ENCODE data around the gene SMIM20.

SMIM20 gene

GRCh38 chr4:25928379-25929297, 14.6 kb downstream of the SMIM20 start:
- Histone ChIP-seq H3K4me3 (ENCODE audit: low read length) (no peak overlapping the region), H3K4me1 (ENCODE audit: insufficient read depth, low read length) (peaks cover 10% of the 10 kb centered on the region; the same call in 1 of the 2 replicates), H3K9ac (ENCODE audit: low read depth, low read length) (no peak overlapping the region), H3K27ac (ENCODE audit: low read depth, low read length) (no peak overlapping the region), H3K9me3 (ENCODE audit: insufficient read depth, low read depth, low read length) (no peaks in the 10 kb centered on the region), H3K36me3 (ENCODE audit: insufficient read depth, low read length) (peaks cover 18% of the 10 kb centered on the region), H3K27me3 (ENCODE audit: insufficient read depth, low read length) (no peaks in the 10 kb centered on the region)
- WGBS: 97% methylated on average over 6 of the region's 11 CpGs

- Histone ChIP-seq H3K9ac (ENCODE audit: low read depth, low read length) (no peak overlapping the region), H3K9me3 (ENCODE audit: insufficient read depth, low read depth, low read length) (no peaks in the 10 kb centered on the region), H3K36me3 (ENCODE audit: insufficient read depth, low read length) (peaks cover 18% of the 10 kb centered on the region), H3K4me1 (ENCODE audit: insufficient read depth, low read length) (peaks cover 10% of the 10 kb centered on the region; the same call in 1 of the 2 replicates), H3K27ac (ENCODE audit: low read depth, low read length) (no peak overlapping the region), H3K4me3 (ENCODE audit: low read length) (no peak overlapping the region), H3K27me3 (ENCODE audit: insufficient read depth, low read length) (no peaks in the 10 kb centered on the region)
- 96% methylated on average over 7 of the region's 7 CpGs for WGBS
Measured at GRCh38 chr4:25929298-25929686, 15.3 kb downstream of the SMIM20 start.

GRCh38 chr4:25930731-25931354, 16.8 kb downstream of the SMIM20 start:
- Histone ChIP-seq H3K4me3 (ENCODE audit: low read length) (no peak overlapping the region), H3K4me1 (ENCODE audit: insufficient read depth, low read length) (peaks cover 6% of the 10 kb centered on the region; the same call in 1 of the 2 replicates), H3K36me3 (ENCODE audit: insufficient read depth, low read length) (peaks cover 18% of the 10 kb centered on the region), H3K27ac (ENCODE audit: low read depth, low read length) (no peak overlapping the region), H3K9ac (ENCODE audit: low read depth, low read length) (no peak overlapping the region), H3K27me3 (ENCODE audit: insufficient read depth, low read length) (no peaks in the 10 kb centered on the region), H3K9me3 (ENCODE audit: insufficient read depth, low read depth, low read length) (no peaks in the 10 kb centered on the region)
- WGBS: 94% methylated on average over 6 of the region's 6 CpGs

- Histone ChIP-seq H3K9ac (ENCODE audit: low read depth, low read length) (no peak overlapping the region), H3K27ac (ENCODE audit: low read depth, low read length) (no peak overlapping the region)
- WGBS: 96% methylated on average over 2 of the region's 2 CpGs
Measured at GRCh38 chr4:25936696-25937095, 22.7 kb downstream of the SMIM20 start.

GRCh38 chr4:25937801-25938200, 23.8 kb downstream of the SMIM20 start:
- Histone ChIP-seq H3K27me3 (ENCODE audit: insufficient read depth, low read length) (no peaks in the 10 kb centered on the region), H3K27ac (ENCODE audit: low read depth, low read length) (no peak overlapping the region), H3K9me3 (ENCODE audit: insufficient read depth, low read depth, low read length) (no peaks in the 10 kb centered on the region), H3K4me3 (ENCODE audit: low read length) (no peak overlapping the region), H3K36me3 (ENCODE audit: insufficient read depth, low read length) (no peaks in the 10 kb centered on the region), H3K9ac (ENCODE audit: low read depth, low read length) (no peak overlapping the region), H3K4me1 (ENCODE audit: insufficient read depth, low read length) (0 out of 2 replicates have a peak, but pooled peaks cover 3% of the 10 kb centered on the region)
- 93% methylated on average over 1 of the region's 1 CpG for WGBS

More at GRCh38 chr4:25936696-25937095, 22.7 kb downstream of the SMIM20 start:
- H3K4me3 ChIP-seq (ENCODE audit: low read length): no peak overlapping the region
- H3K27me3 ChIP-seq (ENCODE audit: insufficient read depth, low read length): no peaks in the 10 kb centered on the region
- H3K9me3 ChIP-seq (ENCODE audit: insufficient read depth, low read depth, low read length): no peaks in the 10 kb centered on the region
- 0 out of 2 replicates have a peak, but pooled peaks cover 3% of the 10 kb centered on the region for H3K4me1 ChIP-seq (ENCODE audit: insufficient read depth, low read length)
- H3K36me3 ChIP-seq (ENCODE audit: insufficient read depth, low read length): no peaks in the 10 kb centered on the region

- 95% methylated on average over 6 of the region's 6 CpGs for WGBS
- Histone ChIP-seq H3K9me3 (ENCODE audit: insufficient read depth, low read depth, low read length) (no peaks in the 10 kb centered on the region), H3K9ac (ENCODE audit: low read depth, low read length) (no peak overlapping the region), H3K27ac (ENCODE audit: low read depth, low read length) (no peak overlapping the region), H3K4me3 (ENCODE audit: low read length) (no peak overlapping the region), H3K36me3 (ENCODE audit: insufficient read depth, low read length) (no peaks in the 10 kb centered on the region), H3K27me3 (ENCODE audit: insufficient read depth, low read length) (no peaks in the 10 kb centered on the region), H3K4me1 (ENCODE audit: insufficient read depth, low read length) (0 out of 2 replicates have a peak, but pooled peaks cover 3% of the 10 kb centered on the region)
Measured at GRCh38 chr4:25938366-25938765, 24.3 kb downstream of the SMIM20 start.

- Histone ChIP-seq H3K27me3 (ENCODE audit: insufficient read depth, low read length) (no peaks in the 10 kb centered on the region), H3K9ac (ENCODE audit: low read depth, low read length) (no peak overlapping the region), H3K36me3 (ENCODE audit: insufficient read depth, low read length) (no peaks in the 10 kb centered on the region), H3K9me3 (ENCODE audit: insufficient read depth, low read depth, low read length) (no peaks in the 10 kb centered on the region), H3K4me3 (ENCODE audit: low read length) (no peak overlapping the region), H3K27ac (ENCODE audit: low read depth, low read length) (no peak overlapping the region), H3K4me1 (ENCODE audit: insufficient read depth, low read length) (0 out of 2 replicates have a peak, but pooled peaks cover 3% of the 10 kb centered on the region)
- WGBS: 89% methylated on average over 3 of the region's 3 CpGs
Measured at GRCh38 chr4:25938787-25939186, 24.8 kb downstream of the SMIM20 start.

- WGBS: 86% methylated on average over 4 of the region's 4 CpGs
- Histone ChIP-seq H3K27ac (ENCODE audit: low read depth, low read length) (no peak overlapping the region), H3K9me3 (ENCODE audit: insufficient read depth, low read depth, low read length) (no peaks in the 10 kb centered on the region), H3K27me3 (ENCODE audit: insufficient read depth, low read length) (no peaks in the 10 kb centered on the region), H3K4me3 (ENCODE audit: low read length) (no peak overlapping the region), H3K36me3 (ENCODE audit: insufficient read depth, low read length) (no peaks in the 10 kb centered on the region), H3K4me1 (ENCODE audit: insufficient read depth, low read length) (0 out of 2 replicates have a peak, but pooled peaks cover 3% of the 10 kb centered on the region), H3K9ac (ENCODE audit: low read depth, low read length) (no peak overlapping the region)
Measured at GRCh38 chr4:25939330-25939729, 25.3 kb downstream of the SMIM20 start.

GRCh38 chr4:25941457-25942221, 27.6 kb downstream of the SMIM20 start:
- Histone ChIP-seq H3K36me3 (ENCODE audit: insufficient read depth, low read length) (no peaks in the 10 kb centered on the region), H3K9me3 (ENCODE audit: insufficient read depth, low read depth, low read length) (no peaks in the 10 kb centered on the region), H3K9ac (ENCODE audit: low read depth, low read length) (no peak overlapping the region), H3K4me3 (ENCODE audit: low read length) (no peak overlapping the region), H3K27ac (ENCODE audit: low read depth, low read length) (no peak overlapping the region), H3K4me1 (ENCODE audit: insufficient read depth, low read length) (0 out of 2 replicates have a peak, but pooled peaks cover 3% of the 10 kb centered on the region), H3K27me3 (ENCODE audit: insufficient read depth, low read length) (no peaks in the 10 kb centered on the region)
- 91% methylated on average over 1 of the region's 3 CpGs for WGBS

GRCh38 chr4:25943312-25943711, 29.3 kb downstream of the SMIM20 start:
- Histone ChIP-seq H3K9me3 (ENCODE audit: insufficient read depth, low read depth, low read length) (no peaks in the 10 kb centered on the region), H3K9ac (ENCODE audit: low read depth, low read length) (no peak overlapping the region), H3K27me3 (ENCODE audit: insufficient read depth, low read length) (no peaks in the 10 kb centered on the region)

GRCh38 chr4:25943805-25944204, 29.8 kb downstream of the SMIM20 start:
- no peak overlapping the region for H3K9ac ChIP-seq (ENCODE audit: low read depth, low read length)
- H3K4me1 ChIP-seq (ENCODE audit: insufficient read depth, low read length): peaks cover under 1% of the 10 kb centered on the region; the same call in 1 of the 2 replicates
- H3K27me3 ChIP-seq (ENCODE audit: insufficient read depth, low read length): no peaks in the 10 kb centered on the region
- no peak overlapping the region for H3K4me3 ChIP-seq (ENCODE audit: low read length)
- no peaks in the 10 kb centered on the region for H3K9me3 ChIP-seq (ENCODE audit: insufficient read depth, low read depth, low read length)
- no peak overlapping the region for H3K27ac ChIP-seq (ENCODE audit: low read depth, low read length)
- H3K36me3 ChIP-seq (ENCODE audit: insufficient read depth, low read length): no peaks in the 10 kb centered on the region

More at GRCh38 chr4:25943312-25943711, 29.3 kb downstream of the SMIM20 start:
- H3K36me3 ChIP-seq (ENCODE audit: insufficient read depth, low read length): no peaks in the 10 kb centered on the region
- H3K4me3 ChIP-seq (ENCODE audit: low read length): no peak overlapping the region
- no peak overlapping the region for H3K27ac ChIP-seq (ENCODE audit: low read depth, low read length)
- 0 out of 2 replicates have a peak, but pooled peaks cover under 1% of the 10 kb centered on the region for H3K4me1 ChIP-seq (ENCODE audit: insufficient read depth, low read length)

All from HUES64 (cell line).